ENCODE results near the gene C9orf50.
A peak's percentile ranks its signal among the peaks of the same experiment; 100 is the strongest.
"Not testable (repeated sequence)": the region's sequence is repeated elsewhere in the genome, so short reads cannot be mapped to it uniquely, and the experiment has no call there.

C9orf50 gene

DNA sequence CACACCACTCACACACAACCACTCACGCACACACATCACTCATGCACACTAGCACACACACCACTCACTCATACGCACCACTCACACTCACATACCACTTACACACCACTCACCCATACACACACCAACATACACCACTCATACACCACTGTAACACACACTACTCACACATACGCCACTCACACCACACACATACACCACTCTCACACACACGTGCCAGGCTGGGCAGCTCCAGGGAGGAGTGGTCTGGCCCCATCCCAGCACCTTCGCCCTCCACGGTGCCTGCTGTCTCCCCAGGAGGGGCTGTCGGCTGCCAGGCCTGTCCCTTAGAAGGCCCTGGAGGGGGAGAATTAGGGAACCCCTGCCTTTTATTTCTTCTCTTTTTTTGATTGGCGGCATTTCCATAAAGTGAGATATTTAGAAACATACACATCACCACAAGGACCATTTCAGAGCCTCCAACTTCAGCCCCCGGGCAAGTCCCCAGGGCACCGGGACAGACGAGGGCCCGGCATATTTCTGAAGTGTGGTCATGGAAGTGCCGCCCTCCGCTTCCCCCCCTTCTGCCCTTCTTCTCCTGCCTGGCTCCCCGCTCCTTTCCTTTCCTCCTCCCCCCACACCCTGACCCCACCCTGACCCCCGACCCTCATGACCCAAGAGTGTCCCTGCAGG, 27.3 kb upstream of the C9orf50 start:
- DNase-seq (ENCODE audit: insufficient read length, low spot score) (no peak), FAIRE-seq (peak; percentile 97)

DNA sequence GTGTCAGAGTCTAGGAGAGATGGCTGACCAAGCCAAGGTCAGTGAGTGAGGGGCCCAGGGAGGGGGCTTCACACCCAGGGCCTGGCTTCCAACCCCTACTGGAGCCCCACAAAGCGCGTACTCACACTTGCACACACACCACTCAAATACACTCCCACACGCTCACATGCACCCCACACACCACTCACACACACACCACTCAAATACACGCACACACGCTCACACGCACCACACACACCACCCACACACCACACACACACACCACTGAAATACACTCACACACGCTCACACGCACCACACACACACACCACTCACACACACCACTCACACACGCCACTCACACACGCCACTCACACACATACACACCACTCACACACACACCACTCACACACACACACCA, 26.7 kb upstream of the C9orf50 start:
- DNase-seq (ENCODE audit: insufficient read length, low spot score) (no peak), FAIRE-seq (no peak)

DNA sequence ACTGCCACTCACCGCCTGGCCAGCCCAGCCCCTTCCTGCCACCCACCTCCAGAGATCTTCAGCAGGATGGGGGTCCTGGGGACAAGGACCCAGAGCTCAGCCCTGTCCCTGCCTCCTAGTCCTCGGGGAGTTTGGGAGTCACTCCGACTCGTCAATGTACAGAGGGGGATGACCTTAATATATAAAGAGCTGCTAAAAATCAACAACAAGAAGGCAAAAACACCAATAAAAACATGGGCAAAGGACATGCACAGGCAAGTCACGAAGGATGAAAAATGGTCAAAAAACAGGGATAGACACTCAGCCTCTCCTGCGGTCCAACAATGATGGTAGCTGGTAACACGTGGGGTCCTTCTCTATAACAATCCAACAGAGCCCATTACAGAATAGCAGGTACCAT, 25.8 kb upstream of the C9orf50 start:
- no peak for FAIRE-seq
- DNase-seq (ENCODE audit: insufficient read length, low spot score), result no peak

DNA sequence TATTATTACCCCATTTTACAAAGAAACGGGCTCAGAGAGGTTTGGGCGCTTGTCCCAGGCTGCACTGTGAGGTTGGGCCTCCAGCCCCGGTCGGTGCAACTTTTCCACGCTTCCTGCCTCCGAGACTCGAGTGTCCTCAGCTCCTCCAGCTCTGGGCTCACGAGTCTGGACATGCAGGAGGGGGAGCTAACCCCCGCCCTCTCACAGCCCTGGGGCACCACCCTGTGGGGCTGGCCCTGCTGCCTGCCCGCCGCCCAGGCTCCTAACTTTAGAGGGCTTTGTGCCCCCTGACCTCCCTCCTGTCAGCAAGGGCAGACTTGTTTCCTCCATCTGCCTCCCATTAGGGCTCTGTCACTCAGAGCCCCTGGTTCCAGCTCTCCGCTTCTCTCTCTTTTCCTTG, 25.4 kb upstream of the C9orf50 start:
- DNase-seq (ENCODE audit: insufficient read length, low spot score), result no peak
- no peak for FAIRE-seq

DNA sequence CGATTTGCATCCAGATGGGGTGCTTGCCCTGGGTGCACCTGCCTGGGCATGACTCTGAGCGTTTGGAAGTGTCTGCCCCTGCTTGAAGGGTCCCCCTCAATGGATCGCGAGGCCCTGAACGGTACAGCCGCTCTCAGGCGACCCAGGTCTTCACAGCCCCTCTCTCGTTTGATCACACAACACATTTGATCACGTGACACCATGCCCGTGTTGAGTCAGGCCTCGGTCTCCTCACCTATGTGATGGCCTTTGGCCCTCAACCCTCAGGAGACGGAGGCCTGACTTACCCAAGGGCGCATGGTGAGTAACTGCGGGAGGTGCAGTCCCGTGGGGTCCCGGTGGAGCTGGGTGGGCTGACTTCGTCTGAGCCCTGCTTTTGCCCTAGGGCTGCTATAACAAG, 24.0 kb upstream of the C9orf50 start:
- FAIRE-seq (no peak), DNase-seq (ENCODE audit: insufficient read length, low spot score) (no peak)

DNA sequence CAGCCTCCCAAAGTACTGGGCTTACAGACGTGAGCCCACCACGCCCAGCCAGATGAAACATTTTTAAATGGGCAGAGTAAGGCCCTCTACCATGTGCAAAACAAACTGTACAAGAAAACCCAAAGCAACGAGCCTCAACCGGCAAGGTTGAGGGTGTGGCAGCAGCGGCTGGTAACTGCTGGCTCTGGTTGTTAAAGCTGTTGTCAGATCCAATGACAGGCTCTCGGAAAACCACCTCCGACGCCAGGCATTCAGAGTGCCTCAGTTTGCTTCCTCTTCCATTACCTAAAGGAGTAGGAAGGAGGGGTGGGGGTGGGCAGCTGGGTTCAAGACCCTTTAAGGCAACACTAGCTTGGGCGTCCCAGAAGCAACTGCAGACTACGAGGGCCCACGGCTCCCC, 23.5 kb upstream of the C9orf50 start:
- FAIRE-seq (no peak), DNase-seq (ENCODE audit: insufficient read length, low spot score) (no peak)

DNA sequence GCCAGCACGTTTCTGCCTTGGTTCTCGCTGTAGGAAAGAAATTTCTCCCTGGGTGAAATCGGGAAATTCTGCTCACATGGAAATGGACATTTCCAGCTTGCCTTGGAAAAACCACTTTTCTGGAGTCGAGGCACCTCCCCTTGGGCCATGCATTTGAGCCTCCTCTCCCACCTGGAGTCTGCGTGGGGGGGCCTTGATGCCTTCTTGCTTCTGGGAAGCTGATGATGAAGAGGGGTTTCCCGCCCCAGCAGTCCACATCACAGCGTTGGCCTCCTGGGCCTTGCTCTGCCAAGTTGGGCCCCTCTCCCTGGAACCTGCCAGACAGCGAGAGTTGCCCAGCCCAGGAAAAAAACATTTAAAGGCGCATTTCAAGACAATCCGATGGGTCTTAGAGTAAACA, 22.8 kb upstream of the C9orf50 start:
- no peak for FAIRE-seq

DNA sequence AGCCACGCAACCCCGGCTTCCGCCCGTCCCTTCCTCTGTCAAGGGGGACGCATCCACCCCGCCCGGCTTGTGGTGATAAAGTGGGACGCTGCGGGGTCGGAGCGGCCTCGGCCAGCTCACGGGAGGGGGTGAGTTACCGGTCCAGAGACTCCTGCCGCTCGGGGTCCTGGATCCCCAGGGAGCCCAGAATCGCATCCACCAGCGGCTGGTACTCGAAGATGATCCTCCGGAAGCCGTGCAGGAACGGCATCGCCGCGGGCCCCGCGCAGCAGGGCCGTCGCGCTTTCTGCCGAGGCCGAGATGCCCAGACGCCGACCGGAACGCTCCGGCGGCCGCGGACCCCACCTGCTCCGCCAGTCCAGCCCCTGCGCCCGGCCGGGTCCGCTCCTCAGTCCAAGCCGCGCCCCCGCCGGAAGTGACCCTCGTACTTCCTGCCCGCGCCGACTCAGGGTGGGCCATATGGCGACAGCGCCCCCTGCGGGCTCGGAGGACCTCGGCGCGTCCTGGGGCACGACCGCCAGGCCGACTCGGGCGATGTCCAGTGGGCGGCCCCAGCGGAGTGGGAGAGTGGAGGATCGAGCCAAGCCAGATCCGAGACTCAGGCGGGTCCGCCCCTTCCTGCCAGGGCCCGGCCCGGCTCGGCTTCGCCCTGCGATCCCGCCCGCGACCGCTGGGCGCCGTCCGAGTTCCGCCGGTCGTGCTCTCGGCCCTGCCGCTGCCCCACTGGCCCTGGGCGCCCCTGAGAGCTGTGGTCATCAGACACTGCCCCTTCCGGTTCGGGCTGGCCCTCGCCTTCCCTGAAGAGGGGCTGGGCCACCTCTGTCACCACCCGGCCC, 21.1 kb upstream of the C9orf50 start, which contains the start of gene ASB6:
Gene ASB6, minus strand, starts transcription at position 402 of the 836 bp plus-strand sequence. Its CDS starts 152 bp downstream, at position 250.
- FAIRE-seq (peak; percentile 98), DNase-seq (ENCODE audit: insufficient read length, low spot score) (peak; percentile 96)

More for the DNA sequence above, 22.8 kb upstream of the C9orf50 start:
- no peak for DNase-seq (ENCODE audit: insufficient read length, low spot score)

DNA sequence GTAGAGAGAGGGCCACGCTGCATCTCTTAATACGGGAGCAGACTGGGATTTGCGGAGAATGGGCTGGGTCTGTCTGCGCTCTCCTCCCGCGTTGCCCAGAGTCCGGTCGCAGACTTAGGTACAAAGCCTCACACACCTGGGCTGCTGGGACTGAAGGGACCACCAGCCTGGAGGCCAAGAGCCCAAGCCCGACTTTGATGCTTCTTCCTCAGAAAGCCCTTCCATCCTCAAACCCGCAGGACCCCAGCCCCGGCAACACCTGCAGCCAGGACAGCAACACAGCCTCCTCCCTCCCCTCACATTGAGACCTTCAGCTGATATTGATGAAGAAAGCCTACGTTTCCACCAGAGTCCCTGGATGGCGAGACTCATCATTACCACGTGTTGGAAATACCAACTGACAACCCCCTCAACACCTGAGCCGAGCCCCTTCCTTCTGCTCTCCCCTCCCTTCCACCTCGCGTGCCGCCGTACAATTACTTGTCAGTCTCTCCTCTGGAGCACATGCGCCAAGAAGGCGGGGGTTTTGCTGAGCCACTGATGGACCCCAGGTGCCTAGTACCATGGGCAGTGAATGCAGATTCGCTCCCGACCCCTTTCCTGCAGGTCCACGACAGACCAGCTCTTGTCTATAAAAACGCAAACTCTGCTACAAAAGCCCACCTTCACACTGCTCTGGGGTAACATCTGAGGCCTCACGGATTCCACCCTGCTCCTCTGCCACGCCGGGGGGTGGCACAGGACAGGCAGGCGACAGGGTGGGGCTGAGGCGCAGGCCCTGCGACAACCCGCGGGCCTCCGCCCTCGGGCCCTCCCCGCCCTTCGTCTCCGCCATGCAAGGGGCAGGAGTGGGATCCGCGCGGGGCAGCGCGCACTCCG, 20.2 kb upstream of the C9orf50 start:
- FAIRE-seq, result no peak
- DNase-seq (ENCODE audit: insufficient read length, low spot score), result no peak

DNA sequence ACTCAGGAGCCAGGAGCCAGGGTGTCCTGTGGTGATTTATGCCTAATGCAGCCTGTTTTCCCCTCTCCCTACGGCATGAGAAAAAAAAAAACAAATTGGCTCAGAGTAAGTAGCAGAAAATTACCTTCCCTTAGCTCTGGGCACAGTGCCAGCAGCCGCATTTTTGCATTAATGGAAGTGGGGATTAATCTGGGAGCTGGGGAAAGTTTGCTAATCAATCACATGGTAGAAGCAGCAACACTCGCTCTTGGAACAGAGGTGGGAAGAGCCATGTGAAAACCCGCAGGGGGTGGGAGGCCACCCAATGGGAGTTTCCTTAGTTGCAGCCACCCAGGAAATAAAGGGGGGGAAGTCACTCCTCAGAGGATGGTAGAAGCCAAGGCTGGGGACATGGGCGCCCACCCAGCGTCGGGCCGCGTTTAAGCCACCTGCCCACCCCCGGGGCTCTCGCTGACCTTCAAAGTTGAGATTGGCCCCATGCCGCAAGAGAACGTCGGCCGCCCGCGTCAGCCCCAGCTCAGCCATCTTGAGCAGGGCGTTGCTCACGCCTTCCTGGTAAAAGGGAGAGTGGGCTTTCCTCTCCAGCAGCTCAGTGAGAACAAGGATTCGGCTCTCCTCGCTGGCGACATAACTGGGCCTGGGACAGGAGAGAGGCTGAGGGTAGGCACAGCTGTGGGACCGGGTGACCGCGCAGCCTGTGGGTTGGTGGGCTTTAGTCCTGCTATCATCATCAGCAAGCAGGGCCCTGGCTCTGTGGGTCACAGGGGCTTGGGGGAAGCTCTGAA, 19.4 kb upstream of the C9orf50 start:
- FAIRE-seq, result no peak
- no peak for DNase-seq (ENCODE audit: insufficient read length, low spot score)

DNA sequence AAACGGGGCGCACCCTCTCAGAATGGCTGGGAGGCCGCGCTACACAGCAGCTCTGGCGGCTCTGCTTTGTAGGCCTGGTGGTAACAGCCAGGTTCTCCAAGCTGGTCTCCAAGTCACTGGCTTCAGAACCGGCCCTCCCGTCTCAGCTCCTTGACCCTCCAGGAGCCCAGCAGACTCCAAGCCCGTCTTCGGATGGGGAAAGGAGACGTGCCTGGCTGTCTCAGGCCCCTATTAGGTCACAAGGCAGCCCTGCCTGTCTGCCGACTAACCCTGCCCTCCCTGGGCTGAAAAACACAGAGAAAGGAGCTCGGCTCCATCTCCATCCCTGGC, 18.8 kb upstream of the C9orf50 start:
- DNase-seq (ENCODE audit: insufficient read length, low spot score), result no peak
- FAIRE-seq, result no peak

DNA sequence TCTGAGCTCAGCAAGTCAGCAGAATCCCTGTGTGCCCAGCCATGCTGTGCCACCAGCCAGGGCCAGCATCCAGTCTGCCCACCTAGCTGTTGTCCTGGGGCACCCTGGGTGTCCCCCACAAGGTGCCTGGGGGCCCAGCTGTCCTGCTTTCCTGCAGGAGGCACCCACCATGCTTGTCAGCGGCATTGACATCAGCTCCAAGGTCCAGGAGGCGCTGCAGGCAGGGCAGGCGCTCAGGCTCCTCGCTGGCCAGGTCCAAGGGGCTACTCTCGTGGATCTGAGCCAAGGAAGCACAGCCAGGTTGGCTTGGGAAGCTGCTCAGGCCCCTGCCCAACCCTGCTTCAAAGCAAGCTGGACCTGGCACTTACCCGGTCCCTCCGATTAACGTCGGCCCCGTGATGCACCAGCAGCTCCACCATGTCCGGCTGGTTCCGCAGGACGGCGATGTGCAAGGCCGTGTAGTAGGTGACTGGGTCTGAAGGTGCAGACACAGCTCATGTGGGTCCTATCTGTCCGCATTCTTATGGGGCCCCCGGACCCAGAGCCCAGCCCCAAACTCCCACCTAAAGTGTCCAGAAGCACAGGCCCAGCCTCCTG, 18.2 kb upstream of the C9orf50 start:
- FAIRE-seq (no peak), DNase-seq (ENCODE audit: insufficient read length, low spot score) (no peak)

DNA sequence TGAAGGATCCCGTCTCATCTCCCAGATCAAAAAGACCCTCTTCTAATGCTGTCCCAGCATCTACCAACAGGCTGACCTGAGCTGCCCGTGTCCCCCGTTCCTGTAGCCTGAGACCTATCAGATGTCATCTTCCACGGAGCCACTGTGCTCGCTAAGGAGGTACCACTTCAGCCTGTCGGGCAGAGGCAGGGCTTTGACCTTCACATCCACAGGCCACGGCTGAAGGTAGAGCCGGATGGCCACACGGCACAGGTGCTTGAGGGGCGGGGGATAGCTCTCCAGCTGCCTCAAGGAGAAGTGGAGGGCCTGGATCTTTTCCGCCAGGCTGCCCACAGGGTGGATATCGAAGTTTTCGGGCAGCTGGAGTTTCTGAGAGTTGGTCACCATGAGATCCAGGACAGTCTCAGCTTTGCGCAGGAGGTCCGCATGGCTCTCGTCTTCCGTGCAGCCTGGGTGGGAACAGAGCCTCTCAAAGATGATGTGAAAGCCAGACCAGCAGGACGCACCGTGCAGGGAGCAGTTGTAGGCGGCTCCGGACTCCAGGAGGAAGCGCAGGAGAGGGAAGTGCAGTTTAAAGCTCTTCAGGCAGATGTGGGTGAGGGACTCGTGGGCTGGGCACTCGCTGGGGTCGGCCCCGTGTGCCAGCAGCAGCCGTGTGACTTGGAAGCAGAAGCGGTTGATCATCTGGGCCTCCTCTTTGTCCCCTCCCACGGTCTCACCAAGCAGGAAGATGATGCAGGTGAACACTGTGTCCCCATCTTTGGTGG, 17.0 kb upstream of the C9orf50 start:
- FAIRE-seq (no peak), DNase-seq (ENCODE audit: insufficient read length, low spot score) (no peak)

DNA sequence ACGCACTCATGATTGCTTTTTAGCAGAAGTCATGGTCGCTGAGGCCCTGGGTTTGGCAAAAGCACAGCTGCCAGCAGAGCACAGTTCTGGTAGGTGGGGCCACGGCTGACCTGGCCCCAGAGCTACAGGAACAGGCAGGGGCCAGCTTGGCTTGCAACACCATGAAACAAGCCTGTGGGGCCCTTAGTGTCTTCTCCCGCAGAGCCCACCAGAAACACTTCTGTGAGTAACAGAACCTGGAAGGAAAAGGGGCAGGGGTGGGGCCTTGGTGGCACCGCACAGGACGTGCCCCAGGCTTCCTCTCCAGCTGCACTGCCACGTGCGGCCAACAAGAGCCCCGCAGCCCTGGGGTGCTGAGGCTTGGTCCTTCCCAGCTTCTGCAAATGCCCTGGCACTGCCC, 16.2 kb upstream of the C9orf50 start:
- DNase-seq (ENCODE audit: insufficient read length, low spot score) (no peak), FAIRE-seq (no peak)

DNA sequence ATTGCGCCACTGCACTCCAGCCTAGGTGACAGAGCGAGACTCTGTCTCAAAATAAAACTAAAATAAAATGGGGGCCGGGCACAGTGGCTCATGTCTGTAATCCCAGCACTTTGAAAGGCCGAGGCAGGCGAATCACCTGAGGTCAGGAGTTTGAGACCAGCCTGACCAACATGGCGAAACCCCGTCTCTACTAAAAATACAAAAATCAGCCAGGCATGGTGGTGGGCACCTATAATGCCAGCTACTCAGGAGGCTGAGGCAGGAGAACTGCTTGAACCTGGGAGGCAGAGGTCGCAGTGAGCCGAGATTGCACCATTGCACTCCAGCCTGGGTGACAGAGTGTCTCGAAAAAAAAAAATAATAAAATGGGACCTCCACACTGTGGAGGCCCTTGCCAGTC, 15.4 kb upstream of the C9orf50 start:
- FAIRE-seq; DNase-seq (ENCODE audit: insufficient read length, low spot score): not testable (repeated sequence)

DNA sequence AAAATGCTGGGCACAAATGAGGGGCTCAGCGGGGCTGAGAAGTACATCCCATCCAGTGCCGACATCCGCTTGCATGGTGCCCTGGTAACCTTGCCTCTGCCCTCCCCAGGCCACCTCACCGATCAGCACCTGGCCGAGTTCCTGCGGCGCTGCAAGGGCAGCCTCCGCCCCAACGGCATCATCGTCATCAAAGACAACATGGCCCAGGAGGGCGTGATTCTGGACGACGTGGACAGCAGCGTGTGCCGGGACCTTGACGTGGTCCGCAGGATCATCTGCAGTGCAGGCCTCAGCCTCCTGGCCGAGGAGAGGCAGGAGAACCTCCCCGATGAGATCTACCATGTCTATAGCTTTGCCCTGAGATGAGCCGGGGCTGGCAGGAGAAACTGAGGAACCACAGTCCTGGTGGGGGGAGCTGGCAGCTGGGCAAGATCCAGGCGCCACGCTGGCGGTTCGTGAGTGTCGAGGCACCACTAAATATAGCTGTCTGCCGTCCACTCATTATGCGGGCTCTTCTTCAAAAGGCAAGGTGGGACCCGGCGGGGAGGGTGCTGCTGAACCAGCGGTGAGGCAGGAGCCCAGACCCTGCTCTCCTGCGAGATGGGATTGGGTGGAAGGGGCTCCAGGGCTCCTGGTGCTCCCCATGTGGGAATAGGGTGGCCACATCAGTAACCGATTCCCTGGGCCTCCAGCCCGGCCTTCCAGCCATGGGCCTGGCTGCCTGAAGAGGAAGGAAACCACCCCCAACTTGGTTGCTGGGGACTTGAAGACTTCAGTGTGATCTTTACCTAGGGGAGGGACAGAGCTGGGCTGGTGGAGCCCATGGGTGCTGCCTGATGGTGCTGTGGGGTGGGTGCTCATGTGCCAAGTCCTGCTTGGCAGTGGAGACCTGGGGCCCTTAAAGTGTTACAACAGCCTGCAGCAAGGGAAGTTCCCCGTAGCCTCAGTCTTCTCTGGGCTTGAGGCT, 14.5 kb upstream of the C9orf50 start:
- no peak for DNase-seq (ENCODE audit: insufficient read length, low spot score)
- no peak for FAIRE-seq

DNA sequence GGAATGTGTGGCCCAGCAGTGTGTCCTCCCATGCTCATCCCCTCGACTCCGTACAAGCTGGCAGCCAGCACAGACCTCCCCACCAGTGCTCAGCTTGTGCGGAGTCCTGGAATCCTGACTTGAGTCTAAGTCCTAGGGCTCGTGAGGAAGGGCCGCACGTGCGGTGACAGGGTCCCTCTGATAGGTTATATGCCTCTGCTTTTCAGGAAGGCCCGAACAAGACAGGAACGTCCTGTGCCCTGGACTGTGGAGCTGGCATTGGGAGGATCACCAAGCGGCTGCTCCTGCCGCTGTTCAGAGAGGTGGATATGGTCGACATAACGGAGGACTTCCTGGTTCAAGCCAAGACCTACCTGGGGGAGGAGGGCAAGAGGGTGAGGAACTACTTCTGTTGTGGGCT, 12.9 kb upstream of the C9orf50 start:
- no peak for FAIRE-seq
- DNase-seq (ENCODE audit: insufficient read length, low spot score), result no peak

DNA sequence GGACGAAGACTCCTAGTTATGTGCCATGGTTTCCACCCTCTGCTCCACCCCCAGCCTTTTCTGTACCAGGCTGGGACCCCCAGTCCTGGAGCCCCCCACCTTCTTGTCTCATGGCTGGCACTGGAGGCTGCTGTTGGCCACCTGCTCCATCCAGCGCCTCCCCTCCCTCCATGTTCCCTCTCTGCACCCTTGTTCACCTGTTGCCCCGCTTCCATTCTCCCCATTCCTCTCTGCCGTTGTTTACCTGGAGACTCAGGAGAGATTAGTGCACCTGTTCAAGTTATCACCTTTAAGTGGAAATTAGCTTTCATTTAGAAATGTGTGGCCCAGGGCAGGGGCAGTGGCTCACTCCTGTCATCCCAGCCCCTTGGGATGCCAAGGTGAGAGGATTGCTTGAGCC, 12.3 kb upstream of the C9orf50 start:
- DNase-seq (ENCODE audit: insufficient read length, low spot score) (no peak), FAIRE-seq (no peak)
